Measurements from ENCODE around the gene ARHGAP45. TPM values are rescaled to one million over a fixed set of nuclear protein-coding genes. Genes with fewer than 3 reads are reported as not detected.

Gene ARHGAP45
- polyA plus RNA-seq, 2 of the 4 experiments (the other 2 are of a cell fraction), result 1.2 to 1.9 TPM

GRCh38 chr19:1130771-1131717 is 64.1 kb downstream of the ARHGAP45 start:
- no peak for TF ChIP-seq CHD2 (IDR thresholded peaks at IDR 0.05; ENCODE audit: low read length, partially characterized antibody)
- TF ChIP-seq RNF2 (IDR thresholded peaks at IDR 0.05; ENCODE audit: borderline replicate concordance, low read depth), result no peak
- TF ChIP-seq ZFP36 (IDR thresholded peaks at IDR 0.05; ENCODE audit: borderline replicate concordance, partially characterized antibody), result no peak
- TF ChIP-seq SMC3 (IDR thresholded peaks at IDR 0.05), result no peak
- no peak for TF ChIP-seq CTCF (IDR thresholded peaks at IDR 0.05)
- TF ChIP-seq JUN (IDR thresholded peaks at IDR 0.05), result no peak
- no peak for TF ChIP-seq JUNB (IDR thresholded peaks at IDR 0.05)
- TF ChIP-seq GATA3 (IDR thresholded peaks at IDR 0.05; ENCODE audit: borderline replicate concordance), result no peak
- no peak for TF ChIP-seq EHMT2 (IDR thresholded peaks at IDR 0.05; ENCODE audit: low read depth)
- TF ChIP-seq, protein P1, sequence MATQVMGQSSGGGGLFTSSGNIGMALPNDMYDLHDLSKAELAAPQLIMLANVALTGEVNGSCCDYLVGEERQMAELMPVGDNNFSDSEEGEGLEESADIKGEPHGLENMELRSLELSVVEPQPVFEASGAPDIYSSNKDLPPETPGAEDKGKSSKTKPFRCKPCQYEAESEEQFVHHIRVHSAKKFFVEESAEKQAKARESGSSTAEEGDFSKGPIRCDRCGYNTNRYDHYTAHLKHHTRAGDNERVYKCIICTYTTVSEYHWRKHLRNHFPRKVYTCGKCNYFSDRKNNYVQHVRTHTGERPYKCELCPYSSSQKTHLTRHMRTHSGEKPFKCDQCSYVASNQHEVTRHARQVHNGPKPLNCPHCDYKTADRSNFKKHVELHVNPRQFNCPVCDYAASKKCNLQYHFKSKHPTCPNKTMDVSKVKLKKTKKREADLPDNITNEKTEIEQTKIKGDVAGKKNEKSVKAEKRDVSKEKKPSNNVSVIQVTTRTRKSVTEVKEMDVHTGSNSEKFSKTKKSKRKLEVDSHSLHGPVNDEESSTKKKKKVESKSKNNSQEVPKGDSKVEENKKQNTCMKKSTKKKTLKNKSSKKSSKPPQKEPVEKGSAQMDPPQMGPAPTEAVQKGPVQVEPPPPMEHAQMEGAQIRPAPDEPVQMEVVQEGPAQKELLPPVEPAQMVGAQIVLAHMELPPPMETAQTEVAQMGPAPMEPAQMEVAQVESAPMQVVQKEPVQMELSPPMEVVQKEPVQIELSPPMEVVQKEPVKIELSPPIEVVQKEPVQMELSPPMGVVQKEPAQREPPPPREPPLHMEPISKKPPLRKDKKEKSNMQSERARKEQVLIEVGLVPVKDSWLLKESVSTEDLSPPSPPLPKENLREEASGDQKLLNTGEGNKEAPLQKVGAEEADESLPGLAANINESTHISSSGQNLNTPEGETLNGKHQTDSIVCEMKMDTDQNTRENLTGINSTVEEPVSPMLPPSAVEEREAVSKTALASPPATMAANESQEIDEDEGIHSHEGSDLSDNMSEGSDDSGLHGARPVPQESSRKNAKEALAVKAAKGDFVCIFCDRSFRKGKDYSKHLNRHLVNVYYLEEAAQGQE (IDR thresholded peaks at IDR 0.05), result no peak
- TF ChIP-seq CBX2 (IDR thresholded peaks at IDR 0.05; ENCODE audit: borderline replicate concordance, low read depth), result no peak
- TF ChIP-seq NPAS2 (CRISPR knock-in tag; IDR thresholded peaks at IDR 0.05; ENCODE audit: borderline replicate concordance), result no peak
- Histone ChIP-seq H3K4me1 (peaks cover 29% of the 10 kb centered on the region), H3K4me3 (no peak overlapping the region), H3K27ac (peak overlapping the region; percentile 68 to 91), H3K9me3 (no peaks in the 10 kb centered on the region), H3K4me2 (peak overlapping the region; percentile 70)
- WGBS (ENCODE audit: missing lambda C conversion rate), result 88% methylated on average over 11 of the region's 22 CpGs
- no peak for FAIRE-seq
- no peak for DNase-seq (ENCODE audit: low read depth in 1 of 2, low spot score in 1 of 2)
- ATAC-seq, result peak; percentile 6 to 11; a peak in 1 of 6 replicates
- POLR2A ChIA-PET, result interaction anchor here (0.6 kb wide), 1 partner anchor 31 kb away, joined by 3 read pairs; no protein-coding TSS in a partner anchor
- CTCF ChIA-PET, result interaction anchor here (1.2 to 3.3 kb wide), 4 partner anchors 9 to 66 kb away, joined by 3 to 16 read pairs (median 6); no protein-coding TSS in a partner anchor

DNA sequence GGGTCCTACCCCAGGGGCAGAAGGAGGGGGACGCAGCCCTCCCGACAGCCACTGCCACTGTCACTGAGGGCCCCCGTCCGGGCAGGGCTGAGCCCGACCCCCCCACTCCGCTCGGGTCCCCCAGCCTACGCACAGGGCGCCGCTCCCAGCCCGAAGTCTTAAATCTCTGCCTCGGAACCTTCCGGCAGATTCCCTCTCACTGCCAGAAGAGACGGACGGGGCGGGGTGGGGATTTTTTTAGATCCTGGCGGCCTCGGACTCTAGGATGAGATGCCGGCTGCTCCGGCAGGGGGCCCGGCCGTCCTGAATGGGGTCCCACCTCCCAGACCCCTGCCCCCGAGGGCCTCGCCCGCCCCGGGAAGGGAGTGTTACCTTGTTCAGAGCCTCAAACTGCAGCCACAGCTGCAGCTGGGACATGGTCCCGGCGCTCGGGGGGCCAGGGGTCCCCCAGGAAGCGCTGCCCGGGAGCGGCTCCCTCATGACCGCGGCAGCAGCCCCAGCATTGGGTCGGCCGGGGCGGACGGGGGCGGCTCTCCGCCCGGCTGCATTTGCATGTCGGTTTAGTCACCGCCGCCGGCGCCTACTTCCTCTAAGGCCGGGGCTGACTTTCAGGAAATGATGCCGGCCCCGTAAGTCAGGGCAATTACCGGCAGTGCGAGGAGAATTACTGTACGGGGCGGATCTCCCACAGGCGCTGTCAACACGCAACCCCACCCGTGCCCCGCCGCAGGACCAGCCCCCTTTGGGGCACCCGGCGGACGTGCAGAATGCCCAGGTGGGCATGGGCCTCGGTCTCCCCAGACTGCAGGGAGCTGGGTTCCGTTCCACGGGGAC is 65.0 kb downstream of the ARHGAP45 start:
- ATAC-seq, result peak; percentile 52 to 63; a peak in 5 of 6 replicates
- Histone ChIP-seq H3K4me3 (peak overlapping the region; percentile 26; the same call in 2 of the 3 replicates), H3K9me3 (no peaks in the 10 kb centered on the region), H3K4me1 (peaks cover 21% of the 10 kb centered on the region), H3K4me2 (peak overlapping the region; percentile 70), H3K27ac (peak overlapping the region; percentile 68 to 91)
- no peak for FAIRE-seq
- DNase-seq (ENCODE audit: low read depth in 1 of 2, low spot score in 1 of 2), result peak in 1 of 2 experiments; percentile 64
- 83% methylated on average over 14 of the region's 64 CpGs for WGBS (ENCODE audit: missing lambda C conversion rate)
- TF ChIP-seq ATOH8 (CRISPR knock-in tag; IDR thresholded peaks at IDR 0.05; ENCODE audit: low read depth), result no peak
- TF ChIP-seq EHMT2 (IDR thresholded peaks at IDR 0.05; ENCODE audit: low read depth), result no peak
- no peak for TF ChIP-seq KDM5A (IDR thresholded peaks at IDR 0.05)
- no peak for TF ChIP-seq JUNB (IDR thresholded peaks at IDR 0.05)
- TF ChIP-seq RNF2 (IDR thresholded peaks at IDR 0.05; ENCODE audit: borderline replicate concordance, low read depth), result no peak
- TF ChIP-seq EP300 (IDR thresholded peaks at IDR 0.05), result no peak
- no peak for TF ChIP-seq FOSL2 (IDR thresholded peaks at IDR 0.05)
- no peak for TF ChIP-seq FOSL2 (CRISPR knock-in tag; IDR thresholded peaks at IDR 0.05)
- POLR2A ChIA-PET, result interaction anchor here (0.6 kb wide), 1 partner anchor 113 kb away, joined by 5 read pairs; no protein-coding TSS in a partner anchor
- CTCF ChIA-PET, result interaction anchor here (0.6 to 3.3 kb wide), 3 partner anchors 8 to 63 kb away, joined by 3 to 16 read pairs (median 4); no protein-coding TSS in a partner anchor

Data from A549 (cell line).